GM12873 (cell line): Measurements from ENCODE around the gene DMXL2.

Experiments used
- CTCF ChIP-seq: IDR thresholded peaks from 2 replicates; pipeline ENCODE4 v1.5.1; 2012; ENCODE audit warnings: low read depth, mild to moderate bottlenecking, moderate library complexity, low read length, control low read depth; ENCODE audit not compliant: insufficient read depth; ENCODE audit errors: missing control alignments

Gene DMXL2

DNA sequence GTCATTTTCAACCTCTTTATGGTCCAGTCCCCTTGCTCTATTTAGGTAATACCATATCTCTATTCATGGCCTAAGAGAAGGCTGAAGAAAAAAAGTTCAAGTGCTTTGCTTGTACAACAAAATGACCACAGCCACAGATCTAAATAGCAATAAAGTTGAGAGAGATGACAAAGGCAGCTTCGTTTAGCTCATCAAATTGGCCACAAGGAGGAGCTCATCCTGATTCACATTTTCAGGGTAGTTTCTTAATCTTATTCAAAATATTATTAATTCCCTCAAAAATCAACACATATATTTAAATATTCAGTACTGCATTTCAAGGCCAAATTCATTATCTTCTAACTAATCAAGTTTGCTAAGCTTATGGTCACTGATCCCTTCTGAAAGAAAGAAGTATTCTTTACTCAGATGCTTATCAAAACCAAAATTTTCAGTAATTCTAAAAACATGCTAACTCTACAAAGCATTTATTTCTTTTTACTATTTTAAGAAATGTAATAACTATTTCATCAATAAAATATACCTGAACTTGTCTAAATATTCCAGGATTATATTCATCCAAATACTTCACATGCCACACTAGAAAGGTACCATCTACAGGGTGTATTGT, 85.5 kb downstream of the DMXL2 start:
- peak; percentile 64 for TF ChIP-seq CTCF

- TF ChIP-seq CTCF: no peak
Measured at GRCh38 chr15:51533672-51534398, 88.7 kb downstream of the DMXL2 start.

DNA sequence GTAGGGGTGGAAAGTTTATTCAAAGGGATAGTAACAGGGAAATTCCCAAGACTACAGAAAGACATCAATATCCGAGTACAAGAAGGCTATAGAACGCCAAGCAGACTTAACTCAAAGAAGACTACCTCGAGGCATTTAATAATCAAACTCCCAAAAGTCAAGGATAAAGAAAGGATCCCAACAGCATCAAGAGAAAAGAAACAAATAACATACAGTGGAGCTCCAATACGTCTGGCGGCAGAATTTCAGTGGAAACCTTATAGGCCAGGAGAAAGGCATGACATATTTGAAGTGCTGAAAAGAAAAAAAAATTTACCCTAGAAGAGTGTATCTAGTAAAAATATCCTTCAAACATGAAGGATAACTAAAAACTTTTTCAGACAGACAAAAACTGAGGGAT, 95.6 kb downstream of the DMXL2 start:
- TF ChIP-seq CTCF: no peak

DNA sequence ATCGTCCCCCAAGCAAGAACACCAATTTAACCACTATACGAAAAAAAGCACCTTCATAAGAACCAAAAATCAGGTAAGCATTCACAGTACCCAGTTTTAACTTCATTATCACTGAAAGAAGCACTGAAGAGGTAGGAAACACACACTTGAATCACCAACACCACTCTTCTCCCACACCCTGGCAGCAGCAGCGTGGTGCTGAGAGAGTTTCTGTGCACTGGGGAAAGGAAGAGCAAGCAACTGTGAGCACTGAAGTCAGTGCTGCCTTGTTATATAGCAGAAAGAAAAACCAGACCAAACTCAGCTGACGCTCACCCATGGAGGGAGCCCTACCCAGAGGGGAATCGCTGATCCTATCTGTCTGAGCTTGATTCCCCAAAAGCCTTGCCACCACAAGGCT, 98.2 kb downstream of the DMXL2 start:
- no peak for TF ChIP-seq CTCF

- TF ChIP-seq CTCF: no peak
Measured at GRCh38 chr15:51516291-51516690, 106.3 kb downstream of the DMXL2 start.

DNA sequence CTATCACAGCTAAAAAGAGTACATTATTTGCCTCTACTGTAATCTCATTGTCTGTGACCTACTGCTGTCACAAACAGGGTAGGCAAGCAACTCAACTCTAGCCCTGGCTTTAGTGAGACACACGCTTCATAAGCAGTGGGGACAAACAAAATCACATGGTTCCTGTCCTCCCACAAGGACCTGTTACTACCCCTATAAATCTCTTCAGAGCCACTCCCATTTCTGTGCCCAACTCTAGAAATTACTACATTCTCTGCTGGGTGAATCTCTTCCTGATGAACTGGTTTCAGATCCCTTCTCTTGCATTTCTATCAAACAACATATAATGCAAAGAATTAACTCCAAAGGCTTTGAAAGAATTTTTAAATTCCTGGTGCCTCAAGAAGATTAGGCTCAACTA, 117.3 kb downstream of the DMXL2 start:
- no peak for TF ChIP-seq CTCF

DNA sequence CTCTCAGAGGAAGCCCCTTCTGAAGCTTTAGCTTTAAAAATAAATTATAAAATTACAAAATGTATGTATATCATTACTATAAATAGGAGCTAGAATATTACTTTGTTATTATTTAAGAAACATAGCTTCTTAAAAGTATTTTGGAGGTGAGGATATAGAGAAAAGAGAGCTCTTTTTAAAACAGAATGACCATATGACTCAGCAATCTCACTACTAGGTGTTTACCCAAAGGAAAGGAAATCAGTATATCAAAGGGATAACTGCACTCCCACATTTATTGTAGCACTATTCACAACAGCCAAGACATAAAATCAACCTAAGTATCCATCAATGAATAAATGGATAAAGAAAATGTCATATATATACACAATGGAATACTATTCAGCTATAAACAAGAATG, 119.6 kb downstream of the DMXL2 start:
- no peak for TF ChIP-seq CTCF
